Parathyroid adenoma (tissue), 2 donors: ENCODE measurements around the gene HRH2.

ENCODE experiments used
- H2AFZ ChIP-seq: fragments of 300-600 bp; sonication (generic); one replicate; pipeline ENCODE4 v1.7.0; 2017; ENCODE audit warnings: antibody characterized with exemption, mild to moderate bottlenecking
- H3K27ac ChIP-seq: fragments of 300-600 bp; sonication (generic); one replicate; pipeline ENCODE4 v1.7.0; 2017
- H3K27me3 ChIP-seq: fragments of 300-600 bp; sonication (generic); one replicate; pipeline ENCODE4 v1.7.0; 2017; ENCODE audit warnings: low read length; ENCODE audit not compliant: control insufficient read depth, insufficient read depth
- H3K36me3 ChIP-seq: fragments of 300-600 bp; sonication (generic); one replicate; pipeline ENCODE4 v1.7.0; 2017; ENCODE audit warnings: low read length; ENCODE audit not compliant: control insufficient read depth, insufficient read depth
- H3K4me1 ChIP-seq: fragments of 300-600 bp; sonication (generic); one replicate; pipeline ENCODE4 v1.7.0; 2017; ENCODE audit warnings: control low read depth
- H3K4me2 ChIP-seq: fragments of 300-600 bp; sonication (generic); one replicate; pipeline ENCODE4 v1.7.0; 2017; ENCODE audit warnings: low read length
- H3K4me3 ChIP-seq: fragments of 300-600 bp; sonication (generic); one replicate; pipeline ENCODE4 v1.7.0; 2017; ENCODE audit warnings: low read depth, low read length
- H3K79me2 ChIP-seq: fragments of 300-600 bp; sonication (generic); one replicate; pipeline ENCODE4 v1.7.0; 2017; ENCODE audit warnings: control low read depth
- H3K9ac ChIP-seq: fragments of 300-600 bp; sonication (generic); one replicate; pipeline ENCODE4 v1.7.0; 2017; ENCODE audit warnings: mild to moderate bottlenecking
- H3K9me3 ChIP-seq: fragments of 300-600 bp; sonication (generic); one replicate; pipeline ENCODE4 v1.7.0; 2017; ENCODE audit warnings: low read length; ENCODE audit not compliant: control insufficient read depth
- TF ChIP-seq, protein P1 (sequence below): fragments of 300-600 bp; sonication (generic); IDR thresholded peaks from one replicate; pipeline ENCODE4 v1.7.0; 2017; ENCODE audit warnings: antibody characterized with exemption, mild to moderate bottlenecking
- donor health status: primary hyperparathyroidism.

The HRH2 gene

DNA sequence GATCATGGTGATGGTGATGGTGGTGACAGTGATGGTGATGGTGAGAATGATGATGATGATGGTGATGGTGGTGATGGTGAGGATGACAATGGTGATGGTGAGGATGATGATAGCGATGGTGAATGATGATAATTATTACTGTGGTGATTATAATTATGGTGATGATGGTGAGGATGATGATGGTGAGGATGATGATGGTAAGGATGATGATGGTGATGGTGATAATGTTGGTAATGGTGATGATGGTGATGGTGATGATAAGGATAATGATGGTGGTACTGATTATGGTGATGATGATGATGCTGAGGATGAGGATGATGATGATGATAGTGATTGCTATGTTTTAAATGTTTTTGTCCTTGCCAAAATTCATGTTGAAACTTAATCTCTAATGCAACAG, 37.3 kb upstream of the HRH2 start:
- Histone ChIP-seq H3K4me1 (no peaks in the 10 kb centered on the region), H2AFZ (no peak overlapping the region), H3K9me3 (no peaks in the 10 kb centered on the region), H3K27me3 (no peaks in the 10 kb centered on the region), H3K27ac (no peak overlapping the region), H3K4me2 (no peak overlapping the region), H3K9ac (no peak overlapping the region), H3K36me3 (no peaks in the 10 kb centered on the region), H3K79me2 (no peaks in the 10 kb centered on the region), H3K4me3 (no peak overlapping the region)
- TF ChIP-seq, protein P1, sequence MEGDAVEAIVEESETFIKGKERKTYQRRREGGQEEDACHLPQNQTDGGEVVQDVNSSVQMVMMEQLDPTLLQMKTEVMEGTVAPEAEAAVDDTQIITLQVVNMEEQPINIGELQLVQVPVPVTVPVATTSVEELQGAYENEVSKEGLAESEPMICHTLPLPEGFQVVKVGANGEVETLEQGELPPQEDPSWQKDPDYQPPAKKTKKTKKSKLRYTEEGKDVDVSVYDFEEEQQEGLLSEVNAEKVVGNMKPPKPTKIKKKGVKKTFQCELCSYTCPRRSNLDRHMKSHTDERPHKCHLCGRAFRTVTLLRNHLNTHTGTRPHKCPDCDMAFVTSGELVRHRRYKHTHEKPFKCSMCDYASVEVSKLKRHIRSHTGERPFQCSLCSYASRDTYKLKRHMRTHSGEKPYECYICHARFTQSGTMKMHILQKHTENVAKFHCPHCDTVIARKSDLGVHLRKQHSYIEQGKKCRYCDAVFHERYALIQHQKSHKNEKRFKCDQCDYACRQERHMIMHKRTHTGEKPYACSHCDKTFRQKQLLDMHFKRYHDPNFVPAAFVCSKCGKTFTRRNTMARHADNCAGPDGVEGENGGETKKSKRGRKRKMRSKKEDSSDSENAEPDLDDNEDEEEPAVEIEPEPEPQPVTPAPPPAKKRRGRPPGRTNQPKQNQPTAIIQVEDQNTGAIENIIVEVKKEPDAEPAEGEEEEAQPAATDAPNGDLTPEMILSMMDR: no peak

DNA sequence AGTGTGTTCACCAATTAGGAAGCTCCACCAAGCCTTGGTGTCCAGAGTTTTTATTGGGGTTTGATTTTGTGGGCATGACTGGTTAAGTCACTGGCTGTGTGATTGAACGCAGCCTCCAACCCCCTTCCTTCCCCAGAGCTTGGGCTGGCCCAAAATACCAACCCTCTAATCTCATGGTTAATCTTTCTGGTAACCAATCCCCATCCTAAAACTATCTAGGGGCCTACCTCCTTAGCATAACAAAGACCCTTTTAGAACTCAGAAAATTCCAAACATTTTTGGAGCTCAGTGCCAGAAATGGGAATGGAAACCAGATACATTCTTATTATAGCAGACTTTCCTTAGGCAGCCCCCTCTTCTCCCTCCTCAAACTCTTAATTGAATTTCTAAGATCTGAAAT, 35.9 kb upstream of the HRH2 start:
- Histone ChIP-seq H3K27me3 (no peaks in the 10 kb centered on the region), H3K4me3 (no peak overlapping the region), H3K27ac (no peak overlapping the region), H2AFZ (no peak overlapping the region), H3K36me3 (no peaks in the 10 kb centered on the region), H3K79me2 (no peaks in the 10 kb centered on the region), H3K9ac (no peak overlapping the region), H3K4me2 (no peak overlapping the region), H3K9me3 (no peaks in the 10 kb centered on the region), H3K4me1 (no peaks in the 10 kb centered on the region)
- TF ChIP-seq, protein P1: no peak

DNA sequence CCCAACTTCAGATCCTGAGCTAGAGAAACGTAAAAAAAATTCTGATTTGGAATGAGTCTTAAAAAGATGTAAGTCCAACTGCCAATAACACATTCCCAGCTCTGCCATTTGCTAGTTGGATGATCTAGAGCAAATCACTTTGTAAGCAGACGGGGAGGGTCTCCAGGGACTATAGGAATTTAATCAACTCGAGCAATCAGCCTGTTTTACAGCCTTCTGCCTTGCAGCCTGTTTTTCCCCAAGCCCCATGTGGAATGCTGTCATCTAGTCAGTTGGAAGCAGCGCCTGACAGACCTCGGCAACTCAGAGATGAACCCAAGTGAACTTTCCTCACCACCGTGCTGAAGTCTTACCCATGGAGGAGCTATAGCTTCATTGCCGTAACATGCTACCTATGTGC, 34.8 kb upstream of the HRH2 start:
- H3K79me2 ChIP-seq: no peaks in the 10 kb centered on the region
- no peaks in the 10 kb centered on the region for H3K9me3 ChIP-seq
- H3K4me3 ChIP-seq: no peak overlapping the region
- no peak overlapping the region for H3K9ac ChIP-seq
- H3K4me2 ChIP-seq: no peak overlapping the region
- no peak overlapping the region for H3K27ac ChIP-seq
- no peaks in the 10 kb centered on the region for H3K36me3 ChIP-seq
- H3K4me1 ChIP-seq: no peaks in the 10 kb centered on the region
- no peaks in the 10 kb centered on the region for H3K27me3 ChIP-seq
- TF ChIP-seq, protein P1: no peak
- H2AFZ ChIP-seq: no peak overlapping the region

DNA sequence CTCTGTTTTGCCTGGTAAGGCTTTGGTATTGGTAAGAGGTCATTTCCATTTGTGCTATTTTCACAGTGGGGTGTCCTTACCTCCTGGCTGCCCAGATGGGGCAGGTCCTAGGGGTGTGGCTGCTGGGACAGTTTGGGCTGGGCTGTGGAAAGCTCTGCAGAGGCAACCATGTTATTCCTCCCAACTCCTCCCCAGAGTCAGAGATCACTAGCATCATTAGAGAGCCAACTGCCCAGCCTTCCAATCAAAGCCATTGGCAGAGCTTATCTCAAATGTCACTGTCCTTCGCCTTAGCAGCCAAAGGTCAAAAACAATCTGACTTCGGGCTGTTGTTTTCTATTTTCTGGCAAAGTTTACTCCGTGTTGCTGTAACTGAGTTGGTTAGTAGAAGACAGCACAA, 33.6 kb upstream of the HRH2 start:
- Histone ChIP-seq H3K36me3 (no peaks in the 10 kb centered on the region), H3K27ac (no peak overlapping the region), H2AFZ (no peak overlapping the region), H3K4me2 (no peak overlapping the region), H3K4me3 (no peak overlapping the region), H3K9me3 (no peaks in the 10 kb centered on the region), H3K79me2 (no peaks in the 10 kb centered on the region), H3K9ac (no peak overlapping the region), H3K4me1 (peaks cover 11% of the 10 kb centered on the region), H3K27me3 (no peaks in the 10 kb centered on the region)
- TF ChIP-seq, protein P1: no peak

DNA sequence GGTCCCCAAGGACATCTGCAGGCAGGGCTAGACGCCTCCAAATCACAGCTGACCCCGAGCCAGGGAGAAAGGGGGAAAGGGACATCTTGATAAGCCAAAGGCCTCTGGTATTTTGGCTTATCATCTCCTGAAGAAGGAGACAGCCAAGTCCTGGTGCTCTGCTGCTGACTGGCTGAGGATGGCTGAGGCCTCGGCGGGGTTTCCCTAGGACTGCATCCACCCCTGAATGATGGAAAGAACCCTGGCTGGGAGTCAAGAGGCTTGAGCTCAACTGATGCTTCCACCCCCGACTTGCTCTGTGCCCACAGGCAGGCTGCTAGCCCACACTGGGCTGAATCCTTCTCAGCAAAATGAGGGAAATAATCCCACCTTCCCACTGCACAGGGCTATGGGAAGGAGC, 30.9 kb upstream of the HRH2 start:
- no peaks in the 10 kb centered on the region for H3K79me2 ChIP-seq
- TF ChIP-seq, protein P1: no peak
- H3K4me2 ChIP-seq: no peak overlapping the region
- H3K4me3 ChIP-seq: no peak overlapping the region
- H2AFZ ChIP-seq: no peak overlapping the region
- no peak overlapping the region for H3K9ac ChIP-seq
- H3K4me1 ChIP-seq: peaks cover 11% of the 10 kb centered on the region
- H3K27ac ChIP-seq: no peak overlapping the region
- H3K9me3 ChIP-seq: no peaks in the 10 kb centered on the region
- H3K36me3 ChIP-seq: no peaks in the 10 kb centered on the region
- H3K27me3 ChIP-seq: no peaks in the 10 kb centered on the region
